Fibroblast of upper back skin (primary cell): ENCODE measurements around the gene YWHAG.
"Not testable (repeated sequence)": the region's sequence is repeated elsewhere in the genome, so short reads cannot be mapped to it uniquely, and the experiment has no call there.

Source experiments
- DNase-seq: peaks from one replicate; pipeline ENCODE4 v3.0.0-alpha.2; 2013

YWHAG gene

DNA sequence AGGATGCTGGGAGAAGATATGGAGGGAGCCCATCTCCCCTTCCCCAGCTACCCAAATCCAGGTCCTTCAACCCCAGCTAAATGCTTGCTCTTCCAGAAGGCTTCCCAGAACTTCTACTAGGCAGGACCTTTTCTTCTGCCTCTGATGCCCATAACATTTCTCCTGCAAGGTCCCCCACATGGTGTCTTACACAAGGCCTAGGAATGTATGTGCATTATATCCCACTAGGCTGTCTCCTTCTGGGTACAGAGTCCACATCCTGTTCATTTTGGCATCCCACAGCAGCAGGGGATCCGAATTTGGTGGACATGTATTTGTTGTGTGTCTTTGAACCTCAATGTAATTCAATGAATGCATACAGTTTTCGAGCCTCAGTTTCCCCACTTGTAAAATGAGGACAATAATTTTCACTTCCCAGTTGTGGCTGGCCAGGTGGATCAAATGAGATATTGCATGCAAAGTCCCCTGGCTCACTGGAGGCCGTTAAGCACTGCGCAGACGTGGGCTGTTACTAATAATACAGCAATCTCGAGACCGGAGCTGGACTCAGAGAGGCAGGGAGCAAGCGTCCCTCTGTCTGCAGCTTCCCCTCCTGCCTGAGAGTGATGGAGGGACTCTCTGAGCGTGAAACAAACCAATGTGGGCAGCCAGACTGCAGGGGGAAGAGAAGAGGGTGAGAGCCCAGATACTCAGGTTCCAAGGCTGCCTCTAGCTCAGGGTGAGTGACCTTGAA lies 18.6 kb upstream of the YWHAG start:
- peak; percentile 72 for DNase-seq

DNA sequence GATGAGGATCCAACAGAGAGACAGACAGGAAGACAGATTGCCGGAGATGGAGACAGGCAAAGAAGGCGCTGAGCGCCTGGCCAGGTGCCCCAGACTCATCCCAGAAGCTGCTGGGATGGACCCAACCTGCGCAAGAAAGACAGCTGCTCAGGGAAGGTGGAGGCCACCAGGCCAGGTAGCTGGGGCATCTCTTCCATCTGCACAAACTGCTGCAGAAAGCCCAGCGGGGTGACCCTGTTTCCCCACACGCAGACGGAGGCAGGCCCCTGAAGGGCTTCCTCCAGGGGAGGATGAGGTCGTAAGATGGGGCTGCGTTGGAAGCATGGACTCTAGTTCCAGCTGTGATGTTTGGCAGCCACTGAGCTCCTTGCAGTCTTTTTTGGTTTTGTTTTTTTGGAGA lies 16.5 kb upstream of the YWHAG start:
- no peak for DNase-seq

DNA sequence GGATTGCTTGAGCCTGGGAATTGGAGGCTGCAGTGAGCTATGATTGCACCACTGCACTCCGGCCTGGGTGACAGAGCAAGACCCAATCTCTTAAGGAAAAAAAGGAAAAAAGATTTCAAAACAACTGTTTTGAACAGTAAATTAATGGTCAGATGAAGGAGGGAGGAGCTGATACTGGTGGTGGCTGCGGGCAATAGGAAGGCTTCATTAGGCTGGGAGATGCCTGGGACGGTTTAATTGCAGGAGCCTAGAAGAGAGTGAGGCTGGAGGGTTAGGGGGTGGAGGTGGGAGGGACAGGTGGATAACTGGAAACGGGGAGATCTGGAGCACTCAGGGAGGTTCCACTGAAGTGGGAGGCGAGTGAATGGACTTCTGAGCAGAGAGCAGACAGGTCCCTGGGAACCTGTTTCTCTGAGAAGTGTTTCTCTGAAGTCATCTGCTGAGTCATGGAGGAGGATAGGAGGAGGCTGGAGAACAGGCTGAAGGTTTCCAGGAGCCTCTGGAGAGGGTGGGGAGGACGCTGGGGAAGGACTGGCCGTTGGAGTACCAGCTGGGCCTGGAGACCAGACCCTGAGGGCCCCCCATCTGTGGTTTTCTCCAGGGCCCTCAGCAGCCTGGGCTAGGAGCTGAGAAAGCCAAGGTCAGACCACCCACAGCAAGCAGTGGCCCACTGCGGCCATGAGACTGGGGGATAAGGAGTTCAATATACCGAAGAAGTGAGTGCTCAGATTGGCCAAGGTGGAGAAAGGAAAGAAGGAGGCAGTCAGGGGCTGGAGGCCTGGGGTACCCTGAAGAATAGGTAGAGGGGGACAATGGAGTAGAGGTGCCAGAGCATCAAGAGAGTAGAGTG lies 14.4 kb upstream of the YWHAG start:
- peak; percentile 58 for DNase-seq

DNA sequence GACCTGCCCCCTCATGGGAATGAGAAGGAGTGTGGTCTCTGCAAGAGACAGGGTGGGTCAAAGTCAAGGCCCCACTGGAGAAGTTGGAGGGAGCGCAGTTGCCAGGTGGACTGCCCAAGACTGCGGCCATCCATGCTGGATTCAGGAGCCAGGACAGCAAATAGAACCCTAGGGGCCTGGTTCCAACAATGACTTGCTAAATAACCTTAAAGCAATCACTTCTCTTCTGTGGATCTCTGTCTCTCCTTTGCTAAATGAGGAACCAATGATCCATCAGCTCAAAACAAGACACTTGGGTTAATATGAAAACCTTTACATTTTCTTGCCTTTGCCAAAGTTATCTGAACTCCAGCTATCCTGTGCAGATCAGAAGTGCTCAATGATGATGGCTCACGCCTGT lies 12.6 kb upstream of the YWHAG start:
- no peak for DNase-seq

DNA sequence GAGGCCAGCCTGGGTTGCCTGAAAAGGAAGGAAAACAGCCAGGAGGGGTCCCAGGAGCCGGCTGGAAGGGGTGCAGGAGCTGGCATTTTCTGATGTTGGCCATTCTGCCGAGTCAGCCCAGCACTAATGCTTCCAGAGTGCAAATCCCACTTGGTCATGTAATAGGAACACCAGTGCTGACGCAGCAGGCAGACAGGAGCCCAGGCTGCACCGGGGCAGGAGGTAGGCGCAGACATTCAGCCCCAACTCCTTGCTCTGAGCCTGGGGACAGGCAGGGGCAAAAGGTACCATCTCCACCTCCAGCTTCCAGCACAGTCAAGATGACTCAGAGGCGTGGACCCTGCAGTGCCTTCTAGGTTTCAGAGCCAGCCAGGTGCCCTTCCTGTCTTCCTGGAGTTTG lies 10.2 kb upstream of the YWHAG start:
- DNase-seq: no peak

DNA sequence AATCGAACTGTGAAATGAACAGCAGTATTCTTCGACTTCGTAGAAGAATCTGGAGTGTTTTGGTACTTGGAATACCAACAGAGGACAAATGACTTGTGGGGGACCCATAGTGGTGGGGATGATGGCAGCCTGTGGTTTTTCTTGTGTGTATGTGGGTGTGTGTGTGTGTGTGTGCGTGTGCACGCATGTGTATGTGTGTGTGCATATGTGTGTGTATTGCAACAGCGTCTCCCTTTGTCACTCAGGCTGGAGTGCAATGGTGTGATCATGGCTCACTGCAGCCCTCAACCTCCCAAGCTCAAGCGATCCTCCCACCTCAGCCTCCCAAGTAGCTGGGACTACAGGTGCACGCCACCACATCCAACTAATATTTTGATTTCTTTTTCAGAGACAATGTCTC lies 9.4 kb upstream of the YWHAG start:
- no peak for DNase-seq

GRCh38 chr7:76364198-76364584 lies 5.4 kb upstream of the YWHAG start:
- DNase-seq: peak; percentile 73

DNA sequence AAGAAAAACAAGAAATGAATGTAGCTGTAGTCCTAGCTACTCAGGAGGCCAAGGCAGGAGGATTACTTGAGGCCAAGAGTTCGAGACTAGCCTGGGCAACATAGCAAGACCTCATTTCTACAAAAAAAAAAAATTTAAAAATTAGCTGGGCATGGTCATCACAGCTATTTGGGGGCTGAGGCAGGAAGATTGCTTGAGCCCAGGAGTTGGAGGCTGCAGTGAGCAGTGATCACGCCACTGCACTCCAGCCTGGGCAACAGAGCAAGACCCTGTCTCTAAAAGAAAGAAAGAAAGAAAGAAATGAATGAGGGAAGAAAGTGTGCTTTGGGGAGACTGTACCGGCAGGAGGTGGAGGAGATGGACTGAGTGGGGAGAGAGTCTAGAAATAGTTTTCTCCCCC lies 5.0 kb upstream of the YWHAG start:
- DNase-seq: not testable (repeated sequence)

- DNase-seq: no peak
Measured at GRCh38 chr7:76359978-76360638, 1.3 kb upstream of the YWHAG start.

DNA sequence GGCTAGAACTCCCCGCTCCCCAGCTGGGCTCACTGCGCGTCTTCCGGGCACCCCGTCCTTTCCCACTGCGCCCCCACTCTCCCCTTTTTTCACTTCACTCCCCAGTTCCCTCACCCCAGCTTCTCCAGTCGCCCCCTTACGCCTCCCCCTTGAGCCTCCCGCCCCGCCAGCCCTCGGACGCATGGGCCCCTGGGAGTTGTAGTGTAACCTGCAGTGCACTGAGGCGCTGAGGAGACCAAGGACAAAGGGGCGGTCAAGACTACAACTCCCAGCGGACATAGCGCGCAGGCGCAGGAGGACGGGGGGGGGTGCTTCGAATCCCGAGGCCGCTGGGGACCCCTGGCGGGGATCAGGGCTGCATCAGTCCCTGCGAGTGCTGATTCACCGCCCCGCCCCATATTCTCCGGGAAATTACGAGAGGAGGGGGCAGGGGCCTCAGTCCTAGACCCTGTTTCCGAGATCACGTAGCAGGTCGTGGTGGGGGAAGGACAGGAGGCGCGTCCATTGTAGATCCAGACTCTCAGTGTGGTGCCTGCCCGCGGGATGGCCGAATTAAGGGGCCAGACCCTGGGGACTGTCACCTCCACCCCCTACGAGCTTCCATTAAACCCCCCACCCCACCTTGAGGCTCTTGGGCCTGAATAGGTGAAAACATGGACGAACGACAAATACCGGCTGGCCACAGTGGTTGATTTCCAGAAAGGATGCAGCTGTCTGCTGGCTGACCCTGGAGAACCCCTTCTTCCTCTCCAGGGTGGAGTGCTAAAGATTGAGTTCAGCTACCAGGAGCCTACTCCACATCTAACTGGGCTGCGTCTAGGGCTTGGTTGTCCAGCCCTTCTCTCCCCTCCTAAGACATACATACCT lies 553 bp upstream of the YWHAG start:
- DNase-seq: peak; percentile 99

- peak; percentile 25 for DNase-seq
Measured at GRCh38 chr7:76358011-76358480, 745 bp downstream of the YWHAG start.

- DNase-seq: no peak
Measured at GRCh38 chr7:76357475-76358010, 1.2 kb downstream of the YWHAG start.

DNA sequence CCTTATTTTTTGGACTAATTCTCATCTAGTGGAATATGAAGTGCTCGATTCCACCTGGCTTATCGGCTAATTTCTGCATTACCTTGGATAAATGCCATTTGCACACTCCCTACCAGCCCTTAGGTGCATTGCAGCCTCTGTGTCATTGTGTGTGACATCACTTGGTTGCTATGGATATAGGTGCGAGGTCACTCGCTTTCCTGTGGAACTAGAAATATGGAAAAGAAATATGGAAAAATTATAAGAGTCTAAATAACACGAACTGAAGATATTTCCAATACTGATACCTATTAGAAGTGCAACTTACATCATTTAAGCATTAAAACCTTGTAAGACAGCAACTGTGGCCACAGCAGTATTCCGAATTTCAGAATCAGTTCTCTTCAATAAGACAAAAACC lies 2.0 kb downstream of the YWHAG start:
- peak; percentile 33 for DNase-seq

GRCh38 chr7:76356115-76356514 lies 2.7 kb downstream of the YWHAG start:
- DNase-seq: no peak

DNA sequence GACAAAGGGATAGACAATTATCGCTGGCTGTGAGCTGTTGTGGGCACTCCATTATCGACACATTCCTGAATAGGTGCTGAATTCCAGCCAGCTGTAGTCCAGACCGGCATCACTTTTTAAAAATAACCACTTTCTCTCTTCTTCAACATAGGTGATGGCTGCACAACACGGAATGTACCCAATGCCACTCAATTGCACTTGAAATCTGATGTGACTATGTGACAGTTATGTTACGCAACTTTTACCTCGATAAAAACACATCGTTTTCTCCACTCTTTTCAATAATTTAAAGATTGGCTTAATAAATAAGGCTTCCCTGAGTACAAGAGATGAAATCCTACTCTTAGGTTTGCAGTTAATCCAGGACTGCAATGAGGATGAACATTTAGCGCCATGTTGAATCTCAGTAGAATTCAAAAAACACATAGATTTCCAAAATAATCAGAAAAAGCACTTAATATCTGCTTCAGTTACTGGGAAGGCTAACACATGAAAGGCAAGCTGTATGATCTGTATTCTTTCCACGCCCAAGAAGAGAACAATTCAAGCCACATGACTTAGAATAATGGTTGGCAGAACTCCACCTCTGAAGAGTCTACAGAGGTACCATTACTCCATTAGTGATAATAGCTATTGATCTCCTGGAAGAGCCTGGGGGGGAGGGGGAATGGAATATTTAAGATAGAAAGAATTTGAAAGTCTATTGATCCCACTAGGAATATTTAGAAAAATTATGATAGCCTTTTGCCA lies 3.6 kb downstream of the YWHAG start:
- DNase-seq: no peak

GRCh38 chr7:76354516-76354915 lies 4.3 kb downstream of the YWHAG start:
- no peak for DNase-seq

DNA sequence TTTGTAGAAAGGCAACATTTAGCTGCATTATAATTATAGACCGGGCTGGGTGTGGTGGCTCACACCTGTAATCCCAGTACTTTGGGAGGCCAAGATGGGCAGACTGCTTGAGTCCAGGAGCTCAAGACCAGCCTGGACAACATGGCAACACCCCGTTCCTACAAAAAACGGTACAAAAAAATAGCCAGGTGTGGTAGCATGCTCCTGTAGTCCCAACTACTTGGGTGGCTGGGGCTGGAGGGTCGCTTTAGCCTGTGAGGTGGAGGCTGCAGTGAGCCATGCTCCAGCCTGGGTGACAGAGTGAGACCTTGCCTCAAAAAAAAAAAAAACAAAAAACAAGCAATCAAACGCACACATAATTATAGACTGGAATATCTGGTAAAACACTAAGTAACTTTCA lies 5.0 kb downstream of the YWHAG start:
- no peak for DNase-seq

DNA sequence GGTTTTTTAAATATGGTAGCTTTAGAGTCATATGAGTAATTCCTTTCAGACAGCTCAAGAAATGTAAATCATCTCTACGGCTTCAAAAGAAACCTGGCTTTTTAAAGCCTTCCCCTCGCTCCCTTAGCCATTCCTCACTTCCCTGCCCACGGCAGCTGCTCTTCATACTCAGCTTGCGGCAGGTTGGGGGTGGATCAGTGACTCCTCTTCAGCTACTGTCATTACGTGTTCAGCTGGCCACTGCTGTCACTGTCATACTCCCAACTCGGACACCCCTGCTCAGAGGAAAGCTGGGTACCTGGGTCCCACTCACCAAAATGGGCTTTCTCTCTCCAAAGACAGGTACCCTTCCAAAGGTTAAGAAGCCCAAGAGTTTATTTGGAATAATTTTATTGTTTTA lies 6.6 kb downstream of the YWHAG start:
- peak; percentile 61 for DNase-seq

DNA sequence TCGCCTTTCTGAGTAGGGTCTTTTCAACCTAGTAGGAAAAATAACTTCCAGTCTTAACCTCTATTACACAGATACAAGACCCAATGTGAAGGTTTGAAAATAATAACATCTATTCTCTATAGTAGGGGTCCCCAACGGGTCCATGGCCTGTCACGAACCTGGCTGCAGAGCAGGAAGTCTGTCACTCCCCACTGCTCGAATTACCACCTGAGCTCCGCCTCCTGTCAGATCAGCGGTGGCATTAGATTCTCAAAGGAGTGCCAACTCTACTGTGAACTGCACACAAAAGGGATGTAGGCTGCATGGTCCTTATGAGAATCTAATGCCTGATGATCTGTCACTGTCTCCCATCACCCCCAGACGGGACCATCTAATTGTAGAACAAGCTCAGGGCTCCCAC lies 7.4 kb downstream of the YWHAG start:
- DNase-seq: no peak

DNA sequence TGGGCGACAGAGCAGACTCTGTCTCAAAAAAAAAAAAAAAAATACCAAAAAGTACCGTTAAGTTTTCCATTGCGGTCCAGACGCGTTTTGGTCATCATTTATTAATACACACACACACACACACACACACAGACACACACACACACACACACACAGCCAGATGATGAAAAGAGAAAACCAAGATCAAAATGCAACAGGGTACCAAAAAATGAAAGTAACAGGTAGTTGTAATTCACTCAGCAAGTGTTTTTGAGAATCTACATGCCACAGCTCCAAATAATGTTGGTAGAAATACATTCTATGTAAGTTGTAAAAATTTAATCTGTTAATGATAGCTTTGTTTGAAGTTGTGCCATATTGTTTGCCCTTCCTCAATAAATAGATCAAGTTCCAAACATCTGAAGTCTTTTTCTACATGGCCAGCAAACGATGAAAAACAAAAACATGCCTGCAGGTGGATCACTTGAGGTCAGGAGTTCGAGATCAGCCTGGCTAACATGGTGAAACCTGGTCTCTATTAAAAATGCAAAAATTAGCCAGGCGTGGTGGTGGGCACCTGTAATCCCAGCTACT lies 9.4 kb downstream of the YWHAG start:
- DNase-seq: no peak

GRCh38 chr7:76347710-76348109 lies 11.1 kb downstream of the YWHAG start:
- no peak for DNase-seq
